Measurements from ENCODE around the gene CCDC117. TPM values are rescaled to one million over a fixed set of nuclear protein-coding genes. Genes with fewer than 3 reads are reported as not detected.

Gene CCDC117
- polyA plus RNA-seq, 1 of the 3 experiments (the other 2 are of a cell fraction) = 4.2 TPM

DNA sequence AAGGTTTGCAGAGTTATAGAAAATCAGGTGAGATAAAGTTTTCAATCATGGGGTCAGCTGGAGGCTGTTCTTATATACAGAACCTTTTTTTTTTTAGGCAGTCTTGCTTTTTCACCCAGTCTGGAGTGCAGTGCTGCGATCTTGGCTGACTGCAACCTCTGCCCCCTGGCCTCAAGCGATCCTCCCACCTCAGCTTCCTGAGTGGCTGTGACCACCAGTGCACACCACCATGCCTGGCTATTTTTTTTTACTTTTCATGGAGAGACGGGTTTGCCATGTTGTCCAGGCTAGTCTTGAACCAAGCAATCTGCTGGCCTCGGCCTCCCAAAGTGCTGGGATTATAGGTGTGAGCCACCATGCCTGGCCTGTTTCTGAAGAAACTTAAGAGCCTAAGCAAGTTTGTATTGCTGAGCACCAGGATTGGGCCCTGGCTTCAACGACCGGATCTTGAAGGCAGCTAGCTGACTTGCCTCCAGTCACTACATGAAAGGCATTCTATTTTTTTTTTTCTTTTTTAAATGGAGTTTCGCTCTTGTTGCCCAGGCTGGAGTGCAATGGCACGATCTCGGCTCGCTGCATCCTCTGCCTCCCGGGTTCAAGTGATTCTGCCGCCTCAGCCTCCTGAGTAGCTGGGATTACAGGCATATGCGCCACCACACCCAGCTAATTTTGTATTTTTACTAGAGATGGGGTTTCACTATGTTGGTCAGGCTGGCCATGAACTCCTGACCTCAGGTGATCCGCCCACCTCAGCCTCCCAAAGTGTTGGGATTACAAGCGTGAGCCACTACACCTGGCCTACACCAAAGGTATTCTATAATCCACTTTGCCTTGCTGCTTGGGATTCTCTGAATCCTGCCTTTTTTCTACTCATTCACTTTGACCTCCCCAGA is 20.2 kb downstream of the CCDC117 start (continued):
- TF ChIP-seq, protein P1, sequence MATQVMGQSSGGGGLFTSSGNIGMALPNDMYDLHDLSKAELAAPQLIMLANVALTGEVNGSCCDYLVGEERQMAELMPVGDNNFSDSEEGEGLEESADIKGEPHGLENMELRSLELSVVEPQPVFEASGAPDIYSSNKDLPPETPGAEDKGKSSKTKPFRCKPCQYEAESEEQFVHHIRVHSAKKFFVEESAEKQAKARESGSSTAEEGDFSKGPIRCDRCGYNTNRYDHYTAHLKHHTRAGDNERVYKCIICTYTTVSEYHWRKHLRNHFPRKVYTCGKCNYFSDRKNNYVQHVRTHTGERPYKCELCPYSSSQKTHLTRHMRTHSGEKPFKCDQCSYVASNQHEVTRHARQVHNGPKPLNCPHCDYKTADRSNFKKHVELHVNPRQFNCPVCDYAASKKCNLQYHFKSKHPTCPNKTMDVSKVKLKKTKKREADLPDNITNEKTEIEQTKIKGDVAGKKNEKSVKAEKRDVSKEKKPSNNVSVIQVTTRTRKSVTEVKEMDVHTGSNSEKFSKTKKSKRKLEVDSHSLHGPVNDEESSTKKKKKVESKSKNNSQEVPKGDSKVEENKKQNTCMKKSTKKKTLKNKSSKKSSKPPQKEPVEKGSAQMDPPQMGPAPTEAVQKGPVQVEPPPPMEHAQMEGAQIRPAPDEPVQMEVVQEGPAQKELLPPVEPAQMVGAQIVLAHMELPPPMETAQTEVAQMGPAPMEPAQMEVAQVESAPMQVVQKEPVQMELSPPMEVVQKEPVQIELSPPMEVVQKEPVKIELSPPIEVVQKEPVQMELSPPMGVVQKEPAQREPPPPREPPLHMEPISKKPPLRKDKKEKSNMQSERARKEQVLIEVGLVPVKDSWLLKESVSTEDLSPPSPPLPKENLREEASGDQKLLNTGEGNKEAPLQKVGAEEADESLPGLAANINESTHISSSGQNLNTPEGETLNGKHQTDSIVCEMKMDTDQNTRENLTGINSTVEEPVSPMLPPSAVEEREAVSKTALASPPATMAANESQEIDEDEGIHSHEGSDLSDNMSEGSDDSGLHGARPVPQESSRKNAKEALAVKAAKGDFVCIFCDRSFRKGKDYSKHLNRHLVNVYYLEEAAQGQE (IDR thresholded peaks at IDR 0.05; ENCODE audit: low read depth, low read length) = no peak
- TF ChIP-seq FOXM1 (IDR thresholded peaks at IDR 0.05; ENCODE audit: low read depth) (no peak), SIN3A (IDR thresholded peaks at IDR 0.05; ENCODE audit: borderline replicate concordance, low read depth, low read length) (no peak), TEAD4 (IDR thresholded peaks at IDR 0.05; ENCODE audit: borderline replicate concordance, insufficient read depth) (no peak), CTCF (IDR thresholded peaks at IDR 0.05) (no peak), FOSL2 (IDR thresholded peaks at IDR 0.05; ENCODE audit: borderline replicate concordance, low read depth) (no peak), SMC3 (IDR thresholded peaks at IDR 0.05; ENCODE audit: low read depth, low read length) (no peak), POLR2AphosphoS5 (IDR thresholded peaks at IDR 0.05; ENCODE audit: low read depth, low read length) (no peak), RAD21 (IDR thresholded peaks at IDR 0.05; ENCODE audit: low read length) (no peak), USF1 (IDR thresholded peaks at IDR 0.05; ENCODE audit: borderline replicate concordance, low read depth) (no peak), MEF2A (IDR thresholded peaks at IDR 0.05; ENCODE audit: borderline replicate concordance, low read depth) (no peak)

DNA sequence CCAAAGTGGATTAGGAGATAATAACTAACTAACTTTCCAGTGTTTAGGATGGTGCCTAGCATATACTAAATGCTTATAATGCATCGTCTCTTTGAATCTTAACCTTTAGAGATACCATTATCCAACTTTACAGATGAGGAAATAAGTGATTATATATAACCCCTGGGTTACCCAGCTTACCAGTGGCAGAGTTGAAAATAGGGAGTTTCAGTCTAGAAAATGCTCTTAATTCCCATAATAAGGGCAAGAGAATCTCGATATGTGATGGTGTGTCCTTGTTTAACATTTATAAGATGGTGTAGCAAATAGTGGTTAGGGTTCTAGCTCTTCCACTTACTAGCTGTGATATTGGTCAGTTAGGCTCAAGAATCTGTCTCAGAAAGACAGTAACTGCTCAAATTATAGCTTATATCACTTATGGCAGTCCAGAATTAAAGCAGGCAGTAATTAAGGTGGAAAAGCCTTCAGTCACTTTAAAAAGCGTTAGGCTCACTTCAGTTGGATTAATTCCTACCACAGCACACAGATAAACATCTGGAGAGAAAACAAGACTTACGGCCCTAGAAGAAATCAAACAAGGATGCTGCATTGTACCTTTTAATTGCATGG is 21.6 kb downstream of the CCDC117 start:
- WGBS (ENCODE audit: low lambda C conversion rate) = 94% methylated on average over 4 of the region's 4 CpGs
- DNase-seq = no peak
- H3K4me3 ChIP-seq (ENCODE audit: low read depth in 2 of 2, low read length in 1 of 2) = no peak overlapping the region
- peaks cover 2 to 11% of the 10 kb centered on the region in 2 experiments; a peak in 1 of 4 replicates for H3K4me1 ChIP-seq (ENCODE audit: control insufficient read depth in 1 of 2, insufficient read depth in 2 of 2, low read depth in 1 of 2, low read length in 1 of 2)
- POLR2A ChIA-PET = no interaction called here
- H3K9ac ChIP-seq = no peak overlapping the region
- no peaks in the 10 kb centered on the region for H3K27me3 ChIP-seq (ENCODE audit: insufficient read depth)
- no peaks in the 10 kb centered on the region for H3K9me2 ChIP-seq
- H4K20me1 ChIP-seq (ENCODE audit: insufficient read depth) = peaks cover 37% of the 10 kb centered on the region
- H3K27ac ChIP-seq (ENCODE audit: low read depth in 2 of 2, low read length in 1 of 2) = 0 out of 4 replicates have a peak overlapping the region, but pooled peaks of 1 of the 2 experiments have one; percentile 1
- peaks cover 60% of the 10 kb centered on the region for H3F3A ChIP-seq (replicated peaks; ENCODE audit: insufficient read depth)
- peaks cover 45 to 62% of the 10 kb centered on the region in 2 experiments for H3K36me3 ChIP-seq (replicated peaks in 1 of 2; ENCODE audit: control insufficient read depth in 1 of 2, insufficient read depth in 2 of 2, low read length in 1 of 2)
- peaks cover 59% of the 10 kb centered on the region for H3K79me2 ChIP-seq (ENCODE audit: insufficient read depth)
- CTCF ChIA-PET = interaction anchor here (0.6 to 3.1 kb wide), 5 partner anchors 13 to 195 kb away, joined by 3 to 9 read pairs (median 3); partner anchors contain the start of gene CCDC117
- H3K9me3 ChIP-seq = no peaks in the 10 kb centered on the region
- no peak overlapping the region for H3K4me2 ChIP-seq
- no peak overlapping the region for H2AFZ ChIP-seq (ENCODE audit: low read depth)
- TF ChIP-seq MEF2A (IDR thresholded peaks at IDR 0.05; ENCODE audit: borderline replicate concordance, low read depth) = no peak
- TF ChIP-seq EZH2phosphoT487 (IDR thresholded peaks at IDR 0.05; ENCODE audit: borderline replicate concordance, low read depth) = no peak
- no peak for TF ChIP-seq GATA2 (CRISPR knock-in tag; IDR thresholded peaks at IDR 0.05)
- TF ChIP-seq NRF1 (IDR thresholded peaks at IDR 0.05; ENCODE audit: low read depth, low read length) = no peak
- TF ChIP-seq FOXJ3 (CRISPR knock-in tag; IDR thresholded peaks at IDR 0.05) = no peak
- no peak for TF ChIP-seq EP300 (IDR thresholded peaks at IDR 0.05; ENCODE audit: borderline replicate concordance in 1 of 2, low read depth in 1 of 2, low read length in 1 of 2)
- no peak for TF ChIP-seq USF2 (IDR thresholded peaks at IDR 0.05; ENCODE audit: borderline replicate concordance, low read depth, low read length)
- no peak for TF ChIP-seq CHD2 (IDR thresholded peaks at IDR 0.05; ENCODE audit: low read length, partially characterized antibody)
- no peak for TF ChIP-seq FOXM1 (IDR thresholded peaks at IDR 0.05; ENCODE audit: low read depth)
- no peak for TF ChIP-seq TCF12 (IDR thresholded peaks at IDR 0.05)
- TF ChIP-seq SMC3 (IDR thresholded peaks at IDR 0.05; ENCODE audit: low read depth, low read length) = no peak
- TF ChIP-seq USF1 (IDR thresholded peaks at IDR 0.05; ENCODE audit: borderline replicate concordance, low read depth) = no peak
